Muscle layer of duodenum (tissue), 2 donors: ENCODE results near the gene ZCCHC10.

Experiments used
- H3K27ac ChIP-seq: one replicate; pipeline ENCODE4 v1.7.0; 2013; ENCODE audit warnings: mild to moderate bottlenecking, low read length
- H3K27me3 ChIP-seq: one replicate; pipeline ENCODE4 v1.7.0; 2013; ENCODE audit warnings: low read depth, mild to moderate bottlenecking, control low read depth, low read length
- H3K36me3 ChIP-seq, 2 donors: one replicate each; pipeline ENCODE4 v1.7.0; 2013; ENCODE audit warnings: low read length in 2 of 2, control low read depth in 1 of 2, mild to moderate bottlenecking in 1 of 2; ENCODE audit not compliant: insufficient read depth in 2 of 2, control insufficient read depth in 1 of 2
- H3K4me1 ChIP-seq, 2 donors: one replicate each; pipeline ENCODE4 v1.7.0; 2013; ENCODE audit warnings: low read length in 2 of 2, mild to moderate bottlenecking in 2 of 2, control low read depth in 1 of 2, moderate library complexity in 1 of 2; ENCODE audit not compliant: insufficient read depth in 2 of 2, control insufficient read depth in 1 of 2
- H3K4me3 ChIP-seq, 2 donors: one replicate each; pipeline ENCODE4 v1.7.0; 2013; ENCODE audit warnings: low read length in 2 of 2, low read depth in 1 of 2, mild to moderate bottlenecking in 1 of 2
- H3K9me3 ChIP-seq, 2 donors: one replicate each; pipeline ENCODE4 v1.7.0; 2013; ENCODE audit warnings: low read length in 2 of 2, control low read depth in 1 of 2, mild to moderate bottlenecking in 1 of 2; ENCODE audit not compliant: control insufficient read depth in 1 of 2
- donor health status: healthy.

ZCCHC10 gene

GRCh38 chr5:132951897-132952296, 74.5 kb downstream of the ZCCHC10 start:
- Histone ChIP-seq H3K36me3 (peaks cover 0 to 5% of the 10 kb centered on the region in 2 donors), H3K4me1 (peaks cover 5 to 30% of the 10 kb centered on the region in 2 donors), H3K4me3 (no peak overlapping the region), H3K27me3 (no peaks in the 10 kb centered on the region), H3K27ac (no peak overlapping the region), H3K9me3 (no peaks in the 10 kb centered on the region)

- Histone ChIP-seq H3K27me3 (no peaks in the 10 kb centered on the region), H3K27ac (no peak overlapping the region), H3K36me3 (no peaks in the 10 kb centered on the region), H3K9me3 (no peaks in the 10 kb centered on the region), H3K4me1 (peaks cover 5 to 25% of the 10 kb centered on the region in 2 donors), H3K4me3 (no peak overlapping the region)
Measured at GRCh38 chr5:132949136-132949535, 77.2 kb downstream of the ZCCHC10 start.

GRCh38 chr5:132947671-132948070, 78.7 kb downstream of the ZCCHC10 start:
- Histone ChIP-seq H3K4me3 (no peak overlapping the region), H3K4me1 (peaks cover 3 to 16% of the 10 kb centered on the region in 2 donors), H3K27me3 (no peaks in the 10 kb centered on the region), H3K36me3 (no peaks in the 10 kb centered on the region), H3K9me3 (no peaks in the 10 kb centered on the region), H3K27ac (no peak overlapping the region)
